Dermis blood vessel endothelial cell (primary cell): ENCODE results near the gene MAD1L1. TPM values are rescaled to one million over a fixed set of nuclear protein-coding genes. Genes with fewer than 3 reads are reported as not detected.

Source experiments
- DNase-seq: peaks from one replicate; pipeline ENCODE4 v3.0.0; 2010
- total RNA-seq: library from RNA; depleted of rRNA; stranded (reverse); fragments of >200 nt; gene quantifications from 2 replicates; pipeline ENCODE4 v1.2.3, GENCODE V29; 2014

Gene MAD1L1
- total RNA-seq, 1 donor from 2014 or later = 53.3 TPM

DNA sequence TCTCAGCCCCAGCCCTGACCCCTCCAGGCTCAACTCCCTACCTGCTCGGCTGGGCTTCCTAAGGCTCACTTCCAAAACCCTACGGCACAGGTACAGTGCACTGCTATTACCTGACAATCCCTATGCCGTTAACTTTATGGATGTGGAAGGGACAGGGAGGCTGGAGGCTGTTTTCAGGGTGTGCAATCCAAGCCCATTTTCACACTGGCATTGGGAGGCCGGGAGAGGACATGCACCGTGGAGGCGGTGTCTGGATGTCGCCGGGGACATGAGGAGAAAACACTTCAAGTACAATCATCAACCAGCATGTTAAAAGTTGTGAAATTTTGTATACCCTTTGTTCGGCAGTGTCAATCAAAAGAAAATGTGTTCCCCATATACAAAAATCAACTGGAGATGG lies 80.1 kb downstream of the MAD1L1 start:
- no peak for DNase-seq

DNA sequence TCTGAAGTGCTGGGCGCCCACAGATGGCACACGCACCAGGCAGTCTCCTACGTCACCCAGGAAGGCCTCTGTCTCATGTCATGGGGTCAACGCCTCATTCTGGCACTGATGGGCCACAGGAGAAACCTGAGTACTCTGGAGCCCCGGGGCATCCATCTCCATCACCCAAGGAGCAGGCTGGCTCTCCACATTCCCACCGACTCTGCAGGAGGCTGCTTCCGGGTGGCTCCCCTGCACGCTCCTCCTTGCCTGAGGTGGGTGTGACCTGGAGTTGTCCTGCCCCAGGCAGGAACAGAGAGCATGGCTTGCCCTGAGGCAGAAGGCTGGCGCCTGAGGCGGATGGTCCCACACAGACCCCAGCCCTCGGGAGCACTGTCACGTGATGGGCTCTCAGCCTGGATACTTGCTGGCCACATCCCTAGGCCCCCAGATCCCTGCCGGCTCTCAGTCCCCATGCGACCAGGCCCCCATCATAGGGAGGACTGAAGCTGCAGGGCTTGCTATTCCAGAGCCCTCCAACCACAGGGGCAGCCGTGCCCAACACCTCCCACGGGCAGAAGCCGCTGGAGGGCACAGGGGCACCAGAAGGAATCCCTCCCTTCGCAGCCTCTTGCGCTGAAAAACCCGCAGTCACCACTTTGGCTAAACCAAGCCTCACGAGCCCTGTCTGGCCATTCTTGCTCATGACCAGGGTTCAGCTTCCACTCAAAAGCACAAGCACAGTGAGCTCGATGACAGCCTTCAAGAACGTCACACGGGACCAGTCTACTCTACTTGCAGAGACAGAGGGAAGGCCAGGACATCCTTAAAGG lies 80.7 kb downstream of the MAD1L1 start:
- no peak for DNase-seq

DNA sequence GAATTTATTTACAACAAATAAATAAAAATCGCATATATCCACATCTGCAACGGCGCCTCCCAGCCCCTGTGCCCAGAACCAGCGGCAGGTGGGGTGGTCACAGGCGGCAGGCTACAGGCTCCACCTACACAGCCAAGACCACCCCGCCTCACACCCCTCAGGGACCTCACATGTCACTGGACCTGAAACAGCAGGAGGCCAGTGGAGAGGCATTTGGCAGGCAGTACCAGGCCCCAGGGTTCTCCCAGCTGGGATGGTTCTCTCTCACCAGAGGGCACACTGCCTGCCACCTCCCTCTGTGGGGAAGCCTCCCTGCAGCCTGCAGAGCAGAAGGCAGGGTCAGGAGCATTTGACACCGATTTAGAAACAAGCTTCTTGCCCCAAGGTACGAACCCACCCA lies 81.5 kb downstream of the MAD1L1 start:
- no peak for DNase-seq

DNA sequence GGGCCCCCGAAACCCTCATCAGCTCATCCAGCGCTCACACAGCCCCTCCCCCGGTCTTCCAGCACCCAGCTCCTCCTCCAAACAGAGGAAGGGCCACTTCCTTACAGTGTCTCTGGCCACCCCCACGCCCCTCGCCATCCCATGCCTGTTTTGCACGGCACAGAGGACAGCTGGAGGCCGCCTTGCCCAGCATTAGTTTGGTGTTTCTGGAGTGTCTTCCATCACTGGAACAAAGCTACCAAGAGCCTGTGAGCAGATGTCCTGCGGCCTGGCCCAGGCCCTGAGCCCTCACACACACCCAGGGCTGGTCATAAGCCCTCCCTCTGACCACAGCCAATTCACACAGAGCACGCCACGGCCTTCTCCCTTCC lies 82.3 kb downstream of the MAD1L1 start:
- DNase-seq = no peak

DNA sequence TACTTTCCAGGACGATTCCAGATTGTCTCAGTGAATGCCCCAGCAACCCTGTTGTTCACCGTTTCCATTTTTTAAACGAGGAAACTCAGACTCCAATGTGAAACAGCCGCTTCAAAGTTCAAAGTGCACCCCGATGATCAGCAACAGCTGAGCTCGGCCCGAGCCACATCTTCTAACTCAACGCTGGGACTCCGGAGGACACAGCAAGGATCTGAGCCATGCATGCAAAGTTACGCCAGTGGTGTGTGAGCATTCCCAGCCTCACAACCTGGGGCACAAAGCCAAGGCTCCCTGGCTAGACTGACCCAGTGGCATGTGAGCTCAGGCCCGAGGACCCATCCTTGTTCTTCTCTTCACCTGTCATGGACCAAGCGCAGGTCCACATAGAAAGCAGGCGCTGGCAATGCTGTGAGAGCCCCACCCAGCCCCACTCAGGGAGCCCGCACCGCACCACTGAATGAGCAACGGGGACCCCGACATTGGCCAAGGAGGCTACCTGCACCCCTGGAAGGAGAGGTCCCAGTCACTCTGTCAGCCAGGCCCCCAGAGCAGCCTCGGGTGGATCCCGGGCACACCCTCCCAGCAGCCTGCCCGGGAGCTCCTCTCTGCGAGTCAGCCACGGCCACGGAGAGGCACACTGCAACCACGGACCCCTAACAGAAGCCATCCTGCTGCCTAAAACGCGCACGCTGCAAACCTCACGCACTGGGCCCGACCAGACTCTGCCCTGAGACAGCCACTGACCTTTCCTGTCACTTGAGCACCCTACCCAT lies 82.9 kb downstream of the MAD1L1 start:
- no peak for DNase-seq

DNA sequence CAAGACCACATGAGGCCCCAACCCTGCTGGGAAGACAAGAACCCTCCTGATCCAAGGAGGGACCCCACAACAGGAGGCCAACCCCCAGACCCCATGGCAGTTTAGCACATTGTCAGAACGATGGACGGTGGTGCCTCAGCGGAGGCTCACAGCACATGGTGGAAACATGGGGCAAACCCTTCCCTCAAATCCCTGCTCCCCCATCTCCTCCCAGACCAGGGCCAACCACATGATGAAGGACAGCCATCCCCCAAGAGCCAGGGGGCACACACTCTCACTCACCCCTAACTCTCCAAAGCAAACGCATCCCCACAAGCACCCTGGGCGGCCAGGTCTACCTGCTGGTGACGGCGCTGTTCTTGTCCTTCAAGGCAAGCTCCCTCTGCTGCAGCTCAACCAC lies 83.9 kb downstream of the MAD1L1 start:
- no peak for DNase-seq

DNA sequence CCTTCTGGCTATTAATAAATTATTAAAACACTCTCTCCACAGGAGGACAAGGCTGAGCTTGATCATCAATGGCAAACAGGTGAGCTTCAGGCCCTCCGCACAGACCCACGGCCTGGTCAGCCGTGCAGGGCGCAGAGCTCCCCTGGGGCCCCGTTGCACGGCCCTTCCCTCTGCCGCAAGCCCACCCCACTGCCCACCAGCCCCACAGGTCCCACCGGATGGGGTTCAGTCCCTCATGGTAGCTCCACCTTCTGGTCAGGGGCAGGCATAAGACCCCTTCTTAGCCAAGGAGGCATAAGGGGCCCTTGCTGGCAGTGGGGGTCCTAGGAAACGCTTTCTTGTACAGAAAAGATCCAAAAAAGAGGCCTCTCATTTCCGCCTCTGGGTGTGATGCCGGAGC lies 84.6 kb downstream of the MAD1L1 start:
- DNase-seq = no peak

DNA sequence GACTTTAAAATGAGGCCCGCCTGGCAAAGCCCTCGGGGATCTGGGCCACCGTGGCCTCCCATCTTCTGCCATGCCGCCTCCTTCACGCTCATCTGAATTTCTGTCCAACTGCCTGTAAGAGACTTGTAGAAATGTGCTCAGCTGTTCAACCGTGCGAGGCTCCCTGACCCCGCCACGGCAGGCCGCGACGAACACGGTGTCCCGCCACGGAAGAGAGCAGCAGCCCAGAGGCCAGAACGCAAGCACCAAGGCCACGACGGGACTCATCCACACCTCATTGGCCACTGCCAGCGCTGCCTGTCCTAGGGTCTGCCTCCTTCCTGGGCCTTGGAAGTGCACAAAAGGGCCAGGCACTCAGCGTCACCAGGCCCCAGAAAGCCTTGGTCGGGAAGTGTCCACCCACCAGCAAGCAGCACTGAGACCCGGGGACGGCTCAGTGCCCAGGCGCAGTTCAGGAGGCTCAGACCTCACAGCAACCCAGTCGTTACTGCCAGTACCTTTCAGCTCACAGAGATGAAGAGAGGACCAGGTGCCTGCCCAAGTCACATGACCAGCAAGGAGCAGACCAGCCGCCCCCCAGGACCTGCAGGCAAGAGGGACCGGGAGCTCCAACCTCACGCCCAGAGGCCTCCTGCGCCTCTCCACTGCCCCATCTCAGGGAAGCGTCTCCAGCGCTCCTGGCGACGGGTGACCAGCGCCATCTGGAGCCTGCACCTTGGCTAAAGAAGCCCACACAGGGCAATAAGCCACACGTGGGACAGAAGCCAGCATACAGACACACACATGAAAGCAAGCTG lies 85.9 kb downstream of the MAD1L1 start:
- no peak for DNase-seq

DNA sequence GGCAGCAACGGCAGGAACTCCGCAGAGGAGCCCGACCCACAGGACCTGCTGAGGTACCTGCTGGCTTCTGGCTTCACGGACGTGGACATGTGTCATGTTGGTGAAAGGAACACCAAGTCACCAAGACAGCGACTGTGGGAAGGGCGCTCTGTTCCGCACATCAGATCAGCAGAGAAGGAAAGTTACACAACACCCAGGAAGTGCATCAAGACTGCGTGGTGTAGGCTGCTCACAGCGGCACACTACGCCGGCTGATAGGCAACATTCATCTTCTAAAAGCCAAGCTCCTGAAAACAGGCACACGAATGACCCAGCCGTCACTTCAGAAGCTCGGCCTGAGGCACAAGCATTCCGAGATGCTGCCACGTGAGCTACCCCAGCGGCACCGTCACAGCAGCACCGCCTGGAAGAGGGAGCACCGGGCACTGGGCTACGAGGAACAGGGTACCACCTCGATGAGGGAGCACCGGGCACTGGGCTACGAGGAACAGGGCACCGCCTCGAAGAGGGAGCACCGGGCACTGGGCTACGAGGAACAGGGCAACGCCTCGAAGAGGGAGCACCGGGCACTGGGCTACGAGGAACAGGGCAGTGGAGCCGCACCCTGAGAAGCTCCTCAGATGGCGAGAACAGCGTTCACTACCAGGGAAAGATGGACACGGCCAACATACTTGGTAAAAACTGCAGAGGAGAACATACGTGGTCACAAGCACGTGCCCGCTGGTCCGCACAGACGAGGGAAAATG lies 86.7 kb downstream of the MAD1L1 start:
- DNase-seq = no peak

DNA sequence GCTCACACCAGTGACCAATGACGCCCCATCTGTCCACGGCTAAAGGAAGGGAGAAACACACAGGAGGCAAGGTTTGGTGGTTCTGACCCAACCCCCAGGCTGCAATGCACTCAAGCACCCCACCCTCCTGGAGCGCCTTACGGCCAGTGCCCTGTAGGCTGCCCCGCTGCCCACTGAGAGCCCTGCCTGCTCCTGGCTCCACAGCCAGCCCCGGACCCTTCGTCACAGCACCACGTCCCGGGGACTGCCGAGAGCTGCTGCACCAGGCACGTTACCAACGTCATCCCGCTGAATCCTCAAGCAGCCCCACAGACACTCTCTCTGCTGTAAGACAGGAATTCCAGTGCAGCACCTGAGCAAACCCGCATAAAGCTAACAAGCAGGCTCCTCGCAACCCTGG lies 87.8 kb downstream of the MAD1L1 start:
- DNase-seq = no peak

DNA sequence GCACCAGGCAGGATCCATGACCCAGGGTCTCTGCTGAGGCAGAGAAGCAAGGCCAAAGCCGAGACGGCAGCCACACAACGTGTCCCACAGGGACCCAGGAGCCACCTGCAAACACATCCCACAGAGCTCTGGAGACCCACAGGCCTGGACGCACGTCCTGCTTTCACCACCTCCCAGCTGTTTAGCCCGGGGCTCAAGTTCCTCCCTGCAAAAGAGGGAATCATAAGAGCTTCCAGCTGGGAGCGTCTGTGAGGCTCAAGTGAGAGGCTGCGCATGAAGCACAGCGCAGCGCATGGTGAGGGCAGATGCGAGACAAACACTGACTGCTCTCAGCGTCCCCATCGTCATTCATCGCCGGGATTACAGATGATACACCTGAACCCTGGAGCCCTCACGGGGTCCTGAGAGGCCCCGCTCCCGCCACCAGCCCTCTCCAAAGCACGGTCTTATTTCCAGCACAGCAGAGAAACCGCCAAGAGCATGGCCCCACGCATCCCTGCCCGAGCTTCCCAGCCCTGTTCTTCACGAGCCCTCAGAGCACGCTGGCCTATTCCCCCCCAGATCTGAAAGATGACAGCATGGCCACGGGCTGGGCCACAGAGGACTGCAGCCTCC lies 88.7 kb downstream of the MAD1L1 start:
- no peak for DNase-seq

DNA sequence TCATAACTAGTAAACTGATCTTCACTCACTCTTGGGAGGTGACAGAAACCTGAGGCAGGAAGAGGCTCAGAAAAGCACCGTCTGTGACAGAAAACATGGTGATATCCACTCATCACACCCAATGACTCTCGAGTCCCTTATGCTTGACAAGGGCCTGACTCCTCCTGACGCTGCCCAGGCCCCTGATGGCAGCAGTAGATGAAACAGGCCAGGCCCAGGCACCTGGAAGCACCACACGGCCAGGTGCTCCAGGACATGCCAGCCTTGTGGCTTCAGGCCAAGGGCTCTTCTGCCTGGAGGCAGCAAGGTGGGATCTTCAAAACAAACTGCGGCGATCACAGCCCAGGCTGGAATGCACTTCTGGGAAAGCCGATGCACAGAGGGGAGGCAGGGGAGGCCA lies 89.3 kb downstream of the MAD1L1 start:
- DNase-seq = no peak

DNA sequence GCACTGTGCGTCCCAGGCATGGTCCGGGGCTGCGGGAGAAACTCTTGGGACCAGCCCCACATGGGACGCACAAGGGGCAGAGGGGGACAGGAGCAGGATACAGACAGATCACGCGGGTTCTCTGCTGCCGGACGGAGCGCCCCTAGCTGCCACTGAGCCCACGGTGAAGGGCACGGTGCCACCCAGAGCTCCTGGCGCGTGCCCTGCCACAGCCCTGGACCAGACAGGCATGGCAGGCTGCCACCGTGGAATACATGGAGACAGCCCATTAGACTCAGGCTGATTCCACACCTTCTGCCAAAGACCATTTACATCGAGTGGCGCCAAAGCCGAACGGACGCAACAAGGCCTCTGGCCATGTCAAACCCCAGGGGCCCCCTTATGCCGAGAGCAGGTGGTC lies 90.4 kb downstream of the MAD1L1 start:
- no peak for DNase-seq

DNA sequence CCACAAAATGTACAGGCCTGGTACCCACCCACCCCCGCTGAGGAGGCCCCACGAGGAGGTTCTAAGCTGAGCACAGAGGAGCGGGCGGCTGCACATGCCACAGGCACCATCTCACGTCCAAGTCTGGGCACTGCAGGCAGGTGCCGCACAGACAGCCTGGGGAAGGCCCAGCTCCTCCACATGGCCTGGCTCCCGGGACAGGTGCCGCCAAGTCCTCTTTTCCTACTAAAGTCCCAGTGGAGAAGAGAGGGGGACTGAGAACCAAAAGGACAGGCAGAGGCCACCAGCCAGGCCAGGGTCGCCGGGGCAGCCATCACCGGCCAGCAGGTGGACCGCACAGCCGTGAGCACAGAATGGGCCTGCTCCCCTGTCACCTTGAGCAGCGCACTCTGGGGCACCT lies 91.1 kb downstream of the MAD1L1 start:
- no peak for DNase-seq

DNA sequence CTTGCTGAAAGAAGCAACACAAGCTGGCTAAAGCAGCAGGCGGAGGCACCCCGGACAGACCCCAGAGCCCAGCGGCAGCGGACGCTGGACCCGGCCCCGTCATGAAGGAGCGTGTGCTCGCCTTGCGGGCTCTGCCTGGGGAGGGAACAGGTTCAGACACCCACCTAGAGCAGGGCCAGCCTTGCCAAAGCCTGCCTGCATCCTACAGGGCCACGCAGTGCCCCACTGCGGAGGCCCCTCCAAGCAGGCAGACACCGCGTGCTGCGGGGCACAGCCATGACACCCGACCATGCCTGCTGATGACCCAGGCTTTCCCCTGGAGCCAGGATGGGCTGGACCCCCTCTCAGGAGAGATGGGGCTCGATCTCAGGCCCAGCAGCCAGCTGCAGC lies 91.7 kb downstream of the MAD1L1 start:
- no peak for DNase-seq

DNA sequence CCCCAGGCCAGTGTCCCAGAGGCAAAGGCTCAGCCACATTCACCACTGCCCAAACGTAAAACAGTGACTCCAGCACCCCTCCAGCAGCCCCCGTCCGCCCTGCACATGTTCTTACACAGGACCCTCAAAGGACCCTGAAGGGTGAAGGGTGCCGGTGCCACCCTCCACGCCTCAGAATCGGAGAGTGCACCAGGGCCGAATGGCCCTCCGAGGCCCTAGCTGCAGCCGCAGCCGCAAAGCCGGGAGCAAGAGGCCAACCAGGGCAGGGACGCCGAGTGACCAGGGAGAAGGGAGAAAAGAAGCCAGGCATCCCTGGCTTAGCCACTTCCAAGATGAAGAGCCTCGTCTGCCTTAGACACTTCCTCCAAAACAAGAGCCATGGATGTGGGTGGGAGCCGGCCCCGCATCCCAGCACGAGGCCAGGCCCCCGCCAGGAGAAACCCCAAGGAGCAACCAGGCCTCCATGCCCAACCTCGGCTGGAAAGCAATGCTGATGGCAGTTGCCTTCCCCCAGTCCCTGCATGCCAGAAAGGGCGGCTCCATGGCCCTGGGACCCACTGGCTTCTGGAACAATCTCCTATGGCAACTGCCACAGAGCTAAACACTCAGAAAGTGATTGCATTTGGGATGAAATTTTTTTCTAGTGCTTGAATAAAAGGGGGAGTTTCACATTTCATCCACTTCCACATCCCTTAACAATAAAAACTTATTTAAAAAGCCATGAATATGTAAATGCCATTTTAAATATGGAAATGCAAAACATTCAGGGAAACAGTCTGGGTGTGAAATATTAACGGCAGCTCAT lies 92.3 kb downstream of the MAD1L1 start:
- no peak for DNase-seq

DNA sequence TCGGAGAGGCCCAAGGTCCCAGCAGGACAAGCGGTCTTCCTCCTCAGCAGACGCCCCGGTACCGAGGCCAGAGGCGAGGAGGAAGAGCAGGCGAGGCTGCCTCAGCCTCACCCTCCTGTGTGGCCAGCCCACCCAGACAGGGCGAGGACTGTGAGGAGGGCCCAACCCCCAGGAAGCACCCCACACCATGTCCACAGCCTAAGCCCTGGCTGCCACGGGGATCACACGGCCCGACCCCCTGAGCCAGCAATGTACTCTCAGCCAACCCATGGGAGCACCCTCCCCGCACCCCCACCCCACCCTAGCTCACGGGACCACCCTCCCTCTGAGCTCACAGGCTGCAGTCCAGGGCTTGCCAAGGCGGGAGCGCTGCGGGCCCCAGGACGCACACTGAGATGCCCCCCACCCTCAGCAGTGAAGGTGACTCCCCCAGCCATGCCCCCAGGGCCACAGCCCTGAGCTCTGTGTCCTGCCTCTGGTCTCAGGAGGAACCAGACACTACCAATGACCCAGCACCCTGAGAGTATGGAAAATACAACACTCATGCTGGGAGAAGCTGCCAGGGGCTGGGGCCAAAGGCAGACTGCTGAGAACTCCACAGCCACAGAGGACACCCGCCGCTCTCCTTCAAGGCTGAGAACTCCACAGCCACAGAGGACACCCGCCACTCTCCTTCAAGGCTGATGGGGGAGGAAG lies 93.6 kb downstream of the MAD1L1 start:
- no peak for DNase-seq

DNA sequence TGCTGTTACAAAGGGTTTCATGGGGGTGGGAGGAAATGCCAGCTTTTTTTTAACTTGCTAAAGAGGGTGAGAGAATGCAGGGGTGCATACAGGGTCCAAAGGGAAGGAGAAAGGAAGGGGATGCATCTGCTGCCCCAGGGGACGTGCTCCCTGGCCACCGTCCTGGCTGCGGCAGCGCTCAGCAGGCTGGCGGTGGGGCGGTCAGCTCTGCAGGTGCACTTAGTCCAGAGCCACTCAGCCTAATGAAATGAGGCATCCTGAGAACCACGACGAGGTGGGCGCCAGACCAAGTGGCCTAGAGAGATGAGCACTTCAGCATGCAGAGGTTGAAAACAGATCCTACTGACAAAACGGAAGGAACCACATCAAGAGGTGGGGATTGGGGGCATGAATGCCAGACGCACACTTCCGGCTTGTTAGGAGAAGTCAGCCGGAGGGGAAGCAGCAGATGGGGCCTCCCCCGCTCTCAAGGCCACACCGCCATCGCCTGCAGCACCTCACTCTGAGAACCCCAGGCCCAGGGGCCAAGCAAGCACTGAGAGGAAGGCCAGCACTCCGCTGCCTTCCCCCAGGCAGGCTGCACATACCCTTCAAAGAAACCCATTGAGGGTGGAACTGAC lies 94.5 kb downstream of the MAD1L1 start:
- DNase-seq = peak; percentile 74

DNA sequence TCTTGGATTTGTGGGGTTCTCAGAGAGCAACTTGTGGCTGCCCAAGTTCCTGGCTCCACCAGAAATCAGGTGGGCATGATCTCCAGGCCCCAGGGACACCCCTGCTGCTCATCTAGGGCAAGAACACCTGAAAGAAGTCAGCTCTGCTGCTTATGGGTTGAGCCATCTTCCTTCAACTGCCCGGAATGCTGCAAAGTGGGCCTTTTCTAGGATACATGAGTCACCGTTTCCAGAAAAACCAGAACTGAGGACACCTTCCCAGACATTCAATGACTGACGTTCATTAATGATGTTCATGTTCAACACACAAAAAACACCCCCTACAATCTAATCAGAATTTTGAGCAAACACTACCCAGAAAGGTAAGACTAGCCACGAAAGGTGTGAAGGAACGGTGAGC lies 98.0 kb downstream of the MAD1L1 start:
- no peak for DNase-seq

DNA sequence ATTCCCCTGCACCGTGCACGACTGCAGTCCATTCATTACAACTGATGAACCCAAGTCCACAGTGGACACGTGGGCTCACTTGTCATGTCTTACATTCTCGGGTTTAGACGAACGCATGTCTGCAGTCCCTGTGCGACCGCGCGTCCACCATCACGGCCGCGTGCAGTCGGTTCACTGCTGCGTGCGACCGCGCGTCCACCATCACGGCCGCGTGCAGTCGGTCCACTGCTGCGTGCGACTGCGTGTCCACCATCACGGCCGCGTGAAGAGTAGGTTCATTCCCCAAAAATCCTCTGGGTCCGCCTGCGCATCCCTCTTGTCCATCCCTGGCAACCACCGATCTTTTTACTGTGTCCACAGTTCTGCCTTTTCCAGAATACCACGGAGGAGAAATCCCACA lies 100.5 kb downstream of the MAD1L1 start:
- DNase-seq = no peak
